ENCODE results near the gene PHYKPL. TPM values are rescaled to one million over a fixed set of nuclear protein-coding genes. Genes with fewer than 3 reads are reported as not detected.

PHYKPL gene
- total RNA-seq, 1 experiment from 2014 or later, result 43.2 TPM

- no peak for ATAC-seq
- BruUV-seq (replicated peaks), result no TSS peak
- Histone ChIP-seq H3K27ac (ENCODE audit: low read length) (no peak overlapping the region), H3K36me3 (ENCODE audit: control insufficient read depth, insufficient read depth, low read length) (no peaks in the 10 kb centered on the region), H3K27me3 (ENCODE audit: control insufficient read depth, insufficient read depth, low read length) (no peaks in the 10 kb centered on the region), H3K9me3 (ENCODE audit: control insufficient read depth, insufficient read depth, low read depth, low read length) (no peaks in the 10 kb centered on the region), H3K4me1 (ENCODE audit: control insufficient read depth, insufficient read depth, low read length) (no peaks in the 10 kb centered on the region), H3K4me3 (ENCODE audit: low read depth in 2 of 2, low read length in 2 of 2) (no peak overlapping the region)
- no peak for TF ChIP-seq POLR2AphosphoS5 (IDR thresholded peaks at IDR 0.05; ENCODE audit: low read depth, low read length)
- ChIA-PET POLR2A (no interaction called here), CTCF (no interaction called here)
- intact Hi-C loops (cut with micrococcal nuclease; ENCODE audit: unreplicated experiment) (no loop called here), in situ Hi-C loops (cut with HindIII; ENCODE audit: low pct_unique_long_range_greater_than_20kb, low sequenced_read_pairs) (no loop called here)
- no peak for DNase-seq (ENCODE audit: low read depth, low spot score)
These were observed 9.2 kb upstream of the PHYKPL start for GRCh38 chr5:178241688-178242231.

GRCh38 chr5:178241231-178241663 is 8.6 kb upstream of the PHYKPL start:
- no TSS peak for BruUV-seq (replicated peaks)
- POLR2A ChIA-PET, result interaction anchor here (0.6 kb wide), 1 partner anchor 11 kb away, joined by 4 read pairs; no protein-coding TSS in a partner anchor
- ATAC-seq (no peak), DNase-seq (ENCODE audit: low read depth, low spot score) (no peak)
- H3K36me3 ChIP-seq (ENCODE audit: control insufficient read depth, insufficient read depth, low read length), result no peaks in the 10 kb centered on the region
- H3K4me1 ChIP-seq (ENCODE audit: control insufficient read depth, insufficient read depth, low read length), result no peaks in the 10 kb centered on the region
- intact Hi-C loops (cut with micrococcal nuclease; ENCODE audit: unreplicated experiment), result no loop called here
- TF ChIP-seq REST (IDR thresholded peaks at IDR 0.05; ENCODE audit: insufficient read depth in 1 of 2, low read depth in 2 of 2, low read length in 1 of 2) (no peak), CTCF (IDR thresholded peaks at IDR 0.05) (no peak)
- H3K9me3 ChIP-seq (ENCODE audit: control insufficient read depth, insufficient read depth, low read depth, low read length), result no peaks in the 10 kb centered on the region
- in situ Hi-C loops (cut with HindIII; ENCODE audit: low pct_unique_long_range_greater_than_20kb, low sequenced_read_pairs), result no loop called here
- CTCF ChIA-PET, result no interaction called here
- H3K27ac ChIP-seq (ENCODE audit: low read length), result no peak overlapping the region
- H3K4me3 ChIP-seq (ENCODE audit: low read depth in 2 of 2, low read length in 2 of 2), result no peak overlapping the region
- no peaks in the 10 kb centered on the region for H3K27me3 ChIP-seq (ENCODE audit: control insufficient read depth, insufficient read depth, low read length)

- no TSS peak for BruUV-seq (replicated peaks)
- TF ChIP-seq POLR2AphosphoS5 (IDR thresholded peaks at IDR 0.05; ENCODE audit: low read depth, low read length) (no peak), SIN3A (IDR thresholded peaks at IDR 0.05; ENCODE audit: borderline replicate concordance, insufficient read depth, low read depth, low read length) (no peak)
- intact Hi-C loops (cut with micrococcal nuclease; ENCODE audit: unreplicated experiment), result no loop called here
- H3K4me3 ChIP-seq (ENCODE audit: low read depth in 2 of 2, low read length in 2 of 2), result no peak overlapping the region
- no peak overlapping the region for H3K27ac ChIP-seq (ENCODE audit: low read length)
- POLR2A ChIA-PET, result interaction anchor here (0.6 kb wide), 1 partner anchor 10 kb away, joined by 4 read pairs; no protein-coding TSS in a partner anchor
- H3K36me3 ChIP-seq (ENCODE audit: control insufficient read depth, insufficient read depth, low read length), result no peaks in the 10 kb centered on the region
- no peaks in the 10 kb centered on the region for H3K9me3 ChIP-seq (ENCODE audit: control insufficient read depth, insufficient read depth, low read depth, low read length)
- no peaks in the 10 kb centered on the region for H3K27me3 ChIP-seq (ENCODE audit: control insufficient read depth, insufficient read depth, low read length)
- CTCF ChIA-PET, result no interaction called here
- in situ Hi-C loops (cut with HindIII; ENCODE audit: low pct_unique_long_range_greater_than_20kb, low sequenced_read_pairs), result no loop called here
- ATAC-seq, result no peak
- H3K4me1 ChIP-seq (ENCODE audit: control insufficient read depth, insufficient read depth, low read length), result no peaks in the 10 kb centered on the region
- DNase-seq (ENCODE audit: low read depth, low spot score), result no peak
These were observed 8.2 kb upstream of the PHYKPL start for GRCh38 chr5:178240766-178241165.
